Gastroesophageal sphincter (tissue), 3 donors: ENCODE measurements around the gene NOTUM.

Source experiments
- POLR2A ChIP-seq, 2 donors: fragments of 450-650 bp; IDR thresholded peaks; one replicate each; pipeline ENCODE4 v1.6.1; 2017; ENCODE audit warnings: antibody characterized with exemption in 2 of 2, mild to moderate bottlenecking in 2 of 2, moderate library complexity in 1 of 2
- POLR2AphosphoS5 ChIP-seq: sonication (generic); formaldehyde crosslinking; IDR thresholded peaks from one replicate; pipeline ENCODE4 v1.6.1; 2017; ENCODE audit warnings: antibody characterized with exemption
- TF ChIP-seq, protein P1 (sequence below), 4 experiments: fragments of 200-600 bp in 2 of 4; fragments of 450-650 bp in 2 of 4; sonication (generic) in 1 of 4; IDR thresholded peaks; one replicate each; pipeline ENCODE4 v1.5.1; 2017 to 2019; ENCODE audit warnings: antibody characterized with exemption in 4 of 4, mild to moderate bottlenecking in 2 of 4, moderate library complexity in 2 of 4

DNA sequence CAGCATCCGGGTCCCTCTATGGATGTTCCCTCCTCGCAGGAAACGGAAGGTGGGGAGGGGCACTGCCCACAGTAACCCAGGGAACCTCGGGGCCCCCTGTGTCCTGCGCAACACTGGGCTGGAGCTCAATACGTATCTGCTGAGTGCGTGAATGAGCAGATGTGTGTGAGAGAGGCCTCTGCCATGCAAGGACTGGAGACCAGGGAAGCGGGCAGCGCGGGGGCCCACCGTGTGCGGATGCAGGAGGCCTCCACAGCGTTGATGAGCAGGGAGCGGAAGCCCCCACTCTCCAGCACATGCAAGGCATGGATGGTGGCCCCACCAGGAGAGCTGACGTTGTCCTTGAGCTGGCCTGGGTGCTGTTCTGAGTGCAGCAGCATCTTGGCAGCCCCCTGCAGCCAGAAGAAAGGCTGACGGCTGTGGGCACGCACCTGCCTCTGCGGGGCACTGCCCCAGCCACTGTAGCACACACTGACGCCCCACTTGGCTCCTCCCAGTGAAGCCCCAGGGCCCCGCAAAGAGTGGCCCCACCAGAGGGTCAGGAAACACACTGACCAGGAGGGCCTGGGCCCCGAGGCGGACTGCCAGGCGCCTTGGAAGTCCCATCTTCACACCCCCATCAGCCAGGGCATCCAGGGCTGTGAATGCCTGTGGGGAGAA is 26.8 kb downstream of the NOTUM start:
- TF ChIP-seq POLR2A (IDR thresholded peaks at IDR 0.05) (no peak), POLR2AphosphoS5 (no peak)
- TF ChIP-seq, protein P1, sequence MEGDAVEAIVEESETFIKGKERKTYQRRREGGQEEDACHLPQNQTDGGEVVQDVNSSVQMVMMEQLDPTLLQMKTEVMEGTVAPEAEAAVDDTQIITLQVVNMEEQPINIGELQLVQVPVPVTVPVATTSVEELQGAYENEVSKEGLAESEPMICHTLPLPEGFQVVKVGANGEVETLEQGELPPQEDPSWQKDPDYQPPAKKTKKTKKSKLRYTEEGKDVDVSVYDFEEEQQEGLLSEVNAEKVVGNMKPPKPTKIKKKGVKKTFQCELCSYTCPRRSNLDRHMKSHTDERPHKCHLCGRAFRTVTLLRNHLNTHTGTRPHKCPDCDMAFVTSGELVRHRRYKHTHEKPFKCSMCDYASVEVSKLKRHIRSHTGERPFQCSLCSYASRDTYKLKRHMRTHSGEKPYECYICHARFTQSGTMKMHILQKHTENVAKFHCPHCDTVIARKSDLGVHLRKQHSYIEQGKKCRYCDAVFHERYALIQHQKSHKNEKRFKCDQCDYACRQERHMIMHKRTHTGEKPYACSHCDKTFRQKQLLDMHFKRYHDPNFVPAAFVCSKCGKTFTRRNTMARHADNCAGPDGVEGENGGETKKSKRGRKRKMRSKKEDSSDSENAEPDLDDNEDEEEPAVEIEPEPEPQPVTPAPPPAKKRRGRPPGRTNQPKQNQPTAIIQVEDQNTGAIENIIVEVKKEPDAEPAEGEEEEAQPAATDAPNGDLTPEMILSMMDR (IDR thresholded peaks at IDR 0.05): no peak
